Upper lobe of right lung (tissue), 1 donor: Measurements from ENCODE around the gene LRFN3. TPM values are rescaled to one million over a fixed set of nuclear protein-coding genes. Genes with fewer than 3 reads are reported as not detected.
A peak's percentile ranks its signal among the peaks of the same experiment; 100 is the strongest.
"Not testable (repeated sequence)": the region's sequence is repeated elsewhere in the genome, so short reads cannot be mapped to it uniquely, and the experiment has no call there.

Experiments used
- ATAC-seq: fragments of 200-7000 bp; cut with Tn5 transposase; one replicate; pipeline ENCODE4 v1.9.1; 2020; ENCODE audit warnings: mild to moderate bottlenecking, moderate library complexity
- DNase-seq: peaks from one replicate; pipeline ENCODE4 v3.0.0-alpha.2; 2020
- H3K27ac ChIP-seq: fragments of 200-600 bp; one replicate; pipeline ENCODE4 v1.8.0; 2022
- H3K27me3 ChIP-seq: fragments of 200-600 bp; one replicate; pipeline ENCODE4 v1.8.0; 2022; ENCODE audit warnings: mild to moderate bottlenecking
- H3K36me3 ChIP-seq: fragments of 200-600 bp; one replicate; pipeline ENCODE4 v1.8.0; 2022
- H3K4me1 ChIP-seq: fragments of 200-600 bp; one replicate; pipeline ENCODE4 v1.8.0; 2022
- H3K4me3 ChIP-seq: fragments of 200-600 bp; one replicate; pipeline ENCODE4 v1.8.0; 2022; ENCODE audit warnings: mild to moderate bottlenecking
- H3K9me3 ChIP-seq: fragments of 200-600 bp; one replicate; pipeline ENCODE4 v1.8.0; 2022
- CTCF ChIP-seq: fragments of 200-600 bp; IDR thresholded peaks from one replicate; pipeline ENCODE4 v1.8.0; 2022; ENCODE audit warnings: antibody characterized with exemption
- intact Hi-C: fragments of 100-400 bp; cut with DNase I; formaldehyde crosslinking; loops from one replicate; pipeline ENCODE4 v1.11.0; 2022
- total RNA-seq: library from RNA; stranded (reverse); fragmentation: NEBNext Ultra II Directional; extraction: Animal tissue kit (Norgen Biotek cat#: 25700); gene quantifications from one replicate; pipeline ENCODE4 v1.2.1, GENCODE V29; 2021
- donor health status: DM: no; HTN: yes; CAD: no; lungs with severe emphysema.

LRFN3 gene
- total RNA-seq, 1 donor from 2014 or later: 10.5 TPM

DNA sequence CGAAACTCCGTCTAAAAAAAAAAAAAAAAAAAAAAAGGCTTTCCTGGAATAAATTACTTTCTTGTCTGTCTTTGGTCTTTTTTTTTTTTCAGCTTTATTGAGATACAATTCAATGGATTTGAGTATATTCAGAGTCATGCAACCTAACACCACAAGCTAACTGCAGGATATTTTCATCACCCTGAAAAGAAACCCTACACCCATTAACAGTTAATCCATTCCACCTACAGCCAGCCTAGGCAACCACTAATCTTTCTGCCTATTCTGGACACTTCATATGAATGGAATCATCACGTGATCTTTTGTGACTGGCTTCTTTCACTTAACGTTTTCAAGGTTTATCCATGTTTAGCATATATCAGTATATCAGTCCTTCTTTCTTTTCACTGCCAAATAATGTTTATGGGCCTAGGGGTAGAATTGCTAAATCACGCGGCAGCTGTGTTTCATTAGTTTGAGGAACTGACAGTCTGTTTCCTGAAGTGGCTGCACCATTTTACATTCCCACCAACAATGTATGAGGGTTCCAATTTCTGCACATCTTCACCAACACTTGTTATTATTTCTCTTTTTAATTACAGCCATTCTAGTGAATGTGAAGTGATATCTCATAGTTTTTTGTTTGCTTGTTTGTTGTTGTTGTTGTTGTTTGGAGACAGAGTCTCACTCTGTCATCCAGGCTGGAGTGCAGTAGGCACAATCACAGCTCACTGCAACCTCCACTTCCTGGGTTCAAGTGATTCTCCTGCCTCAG is 19.9 kb downstream of the LRFN3 start:
- Histone ChIP-seq H3K27me3 (peaks cover 23% of the 10 kb centered on the region), H3K9me3 (no peaks in the 10 kb centered on the region), H3K4me3 (no peak overlapping the region), H3K27ac (no peak overlapping the region), H3K36me3 (no peaks in the 10 kb centered on the region), H3K4me1 (peaks cover 12% of the 10 kb centered on the region)
- TF ChIP-seq CTCF: no peak
- DNase-seq (no peak), ATAC-seq (no peak)
- intact Hi-C loops: no loop called here

- DNase-seq, intact Hi-C loops, H3K36me3 ChIP-seq, ATAC-seq, H3K9me3 ChIP-seq, H3K4me3 ChIP-seq, H3K27ac ChIP-seq: not testable (repeated sequence)
- peaks cover 12% of the 10 kb centered on the region for H3K4me1 ChIP-seq
- peaks cover 32% of the 10 kb centered on the region for H3K27me3 ChIP-seq
These were observed 21.2 kb downstream of the LRFN3 start for GRCh38 chr19:35957411-35957810.

- H3K36me3 ChIP-seq: no peaks in the 10 kb centered on the region
- peaks cover 11% of the 10 kb centered on the region for H3K4me1 ChIP-seq
- peaks cover 39% of the 10 kb centered on the region for H3K27me3 ChIP-seq
- no peak for ATAC-seq
- intact Hi-C loops: no loop called here
- no peak for DNase-seq
- peak overlapping the region; percentile 30 for H3K4me3 ChIP-seq
- H3K27ac ChIP-seq: no peak overlapping the region
- TF ChIP-seq CTCF: no peak
- H3K9me3 ChIP-seq: no peaks in the 10 kb centered on the region
These were observed 22.5 kb downstream of the LRFN3 start for GRCh38 chr19:35958660-35959039.

DNA sequence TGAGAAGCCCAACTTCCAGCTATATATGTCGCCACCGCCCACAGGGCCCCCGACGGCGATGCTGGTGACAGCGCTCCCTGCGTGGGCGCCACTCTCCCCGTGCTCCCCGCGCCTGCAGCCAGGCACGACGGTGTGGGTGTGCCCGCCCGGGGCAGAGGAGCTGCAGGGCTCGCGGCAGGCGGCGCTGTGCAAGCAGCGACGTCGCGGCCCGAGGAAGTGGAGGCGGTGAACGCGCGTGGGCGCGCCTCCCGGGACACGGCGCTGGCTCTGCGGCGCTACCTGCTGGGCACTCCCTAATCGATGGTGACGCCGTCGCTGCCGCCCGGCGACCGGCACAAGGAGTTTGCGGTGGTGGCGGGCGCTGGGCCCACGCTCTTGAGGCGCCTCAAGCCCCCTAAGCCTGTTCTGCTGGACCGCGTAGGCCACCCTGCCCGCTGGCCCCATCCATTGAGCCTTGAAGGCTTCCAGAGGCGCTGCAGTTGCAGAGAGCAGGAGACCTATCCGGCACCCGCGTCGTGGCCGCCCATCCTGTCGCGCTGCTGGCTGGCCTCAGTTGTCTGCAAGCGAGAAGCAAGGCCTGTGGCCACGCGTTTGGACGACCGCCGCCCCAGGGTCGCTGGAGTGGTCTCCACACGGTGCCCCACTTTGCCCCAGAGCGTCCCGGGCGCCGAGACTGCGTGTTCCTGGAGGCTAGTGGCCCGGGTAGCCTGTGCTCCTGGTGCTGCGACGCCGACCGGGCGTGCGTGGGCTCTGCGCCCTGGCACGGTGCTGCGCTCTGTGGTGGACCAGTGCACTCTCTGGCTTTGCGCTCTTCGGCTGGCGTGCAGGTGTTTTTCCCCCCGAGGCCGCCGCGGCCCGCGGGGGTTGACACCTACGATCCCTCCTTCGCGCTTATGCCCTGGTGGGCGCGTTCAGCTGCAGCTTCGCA is 23.1 kb downstream of the LRFN3 start:
- peak; percentile 96 for ATAC-seq
- Histone ChIP-seq H3K27ac (no peak overlapping the region), H3K4me1 (peaks cover 8% of the 10 kb centered on the region), H3K4me3 (peak overlapping the region; percentile 30), H3K36me3 (no peaks in the 10 kb centered on the region), H3K9me3 (no peaks in the 10 kb centered on the region), H3K27me3 (peaks cover 39% of the 10 kb centered on the region)
- DNase-seq: peak; percentile 88
- TF ChIP-seq CTCF: peak; percentile 45
- intact Hi-C loops: no loop called here

DNA sequence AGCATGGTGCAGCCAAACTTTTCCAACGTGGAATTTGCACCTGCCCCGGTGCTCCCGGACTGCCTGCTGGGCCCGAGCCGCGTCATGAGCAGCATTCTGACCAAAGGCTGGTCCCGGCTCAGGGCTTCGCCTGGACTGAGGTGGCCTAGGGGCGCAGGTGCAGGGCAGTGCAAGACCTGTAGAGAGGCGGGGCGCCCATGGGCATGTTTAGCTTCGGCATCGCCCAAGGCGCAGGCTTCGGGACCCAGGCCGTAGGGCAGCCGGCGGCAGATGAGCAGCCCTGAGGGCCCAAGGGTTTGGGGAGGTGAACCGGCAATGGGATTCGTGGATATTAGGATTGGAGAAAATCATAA is 23.8 kb downstream of the LRFN3 start:
- DNase-seq (no peak), ATAC-seq (no peak)
- intact Hi-C loops: no loop called here
- Histone ChIP-seq H3K27ac (no peak overlapping the region), H3K4me1 (peaks cover 8% of the 10 kb centered on the region), H3K4me3 (no peak overlapping the region), H3K27me3 (peaks cover 40% of the 10 kb centered on the region), H3K36me3 (no peaks in the 10 kb centered on the region), H3K9me3 (no peaks in the 10 kb centered on the region)
- TF ChIP-seq CTCF: no peak

- Histone ChIP-seq H3K36me3 (no peaks in the 10 kb centered on the region), H3K4me3 (no peak overlapping the region), H3K4me1 (peaks cover 8% of the 10 kb centered on the region), H3K9me3 (no peaks in the 10 kb centered on the region), H3K27ac (no peak overlapping the region), H3K27me3 (peaks cover 43% of the 10 kb centered on the region)
- no peak for DNase-seq
- intact Hi-C loops: no loop called here
- ATAC-seq: no peak
- no peak for TF ChIP-seq CTCF
These were observed 24.3 kb downstream of the LRFN3 start for GRCh38 chr19:35960432-35960972.
